DMS114 treated with DMSO at 0.1 percent for 48 hours (cell line): ENCODE data around the gene MS4A4A.
"Not testable (repeated sequence)": the region's sequence is repeated elsewhere in the genome, so short reads cannot be mapped to it uniquely, and the experiment has no call there.

Experiments used
- DNase-seq: peaks from one replicate; lab custom pipeline; 2025; ENCODE audit not compliant: unreplicated experiment; lab: John Stamatoyannopoulos, UW

MS4A4A gene

DNA sequence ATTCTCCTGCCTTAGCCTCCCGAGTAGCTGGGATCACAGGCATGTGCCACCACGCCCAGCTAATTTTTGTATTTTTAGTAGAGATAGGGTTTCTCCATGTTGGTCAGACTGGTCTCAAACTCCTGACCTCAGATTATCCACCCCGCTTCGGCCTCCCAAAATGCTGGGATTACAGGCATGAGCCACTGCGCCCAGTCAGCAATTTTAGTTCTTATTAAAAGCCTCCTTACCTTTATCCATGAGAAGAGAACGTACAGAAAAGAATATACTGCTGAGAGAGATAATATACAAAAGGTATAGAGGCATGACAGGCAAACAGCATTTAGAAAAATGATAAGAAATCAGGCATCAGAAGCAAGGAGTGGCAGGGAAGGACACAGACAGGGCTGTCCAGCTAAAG is 21.4 kb downstream of the MS4A4A start:
- not testable (repeated sequence) for DNase-seq

DNA sequence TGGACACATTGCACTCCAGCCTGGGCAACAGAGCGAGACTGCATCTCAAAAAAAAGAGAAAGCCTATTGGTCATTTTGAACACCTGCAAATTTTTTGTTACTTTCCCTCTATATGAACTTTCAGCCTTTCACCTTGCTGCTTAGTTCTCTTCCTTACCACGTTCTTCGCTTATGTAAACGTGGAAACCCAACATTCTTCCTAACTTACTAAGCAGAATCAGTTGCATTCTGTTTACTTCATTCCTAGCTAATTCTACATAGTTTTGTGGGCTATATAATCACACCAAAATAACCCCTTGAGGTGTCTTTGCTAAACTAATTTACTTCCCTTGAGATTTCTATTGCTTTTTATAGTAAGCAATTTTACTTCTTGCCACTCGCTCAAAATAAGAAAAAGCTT is 23.2 kb downstream of the MS4A4A start:
- DNase-seq, result no peak

DNA sequence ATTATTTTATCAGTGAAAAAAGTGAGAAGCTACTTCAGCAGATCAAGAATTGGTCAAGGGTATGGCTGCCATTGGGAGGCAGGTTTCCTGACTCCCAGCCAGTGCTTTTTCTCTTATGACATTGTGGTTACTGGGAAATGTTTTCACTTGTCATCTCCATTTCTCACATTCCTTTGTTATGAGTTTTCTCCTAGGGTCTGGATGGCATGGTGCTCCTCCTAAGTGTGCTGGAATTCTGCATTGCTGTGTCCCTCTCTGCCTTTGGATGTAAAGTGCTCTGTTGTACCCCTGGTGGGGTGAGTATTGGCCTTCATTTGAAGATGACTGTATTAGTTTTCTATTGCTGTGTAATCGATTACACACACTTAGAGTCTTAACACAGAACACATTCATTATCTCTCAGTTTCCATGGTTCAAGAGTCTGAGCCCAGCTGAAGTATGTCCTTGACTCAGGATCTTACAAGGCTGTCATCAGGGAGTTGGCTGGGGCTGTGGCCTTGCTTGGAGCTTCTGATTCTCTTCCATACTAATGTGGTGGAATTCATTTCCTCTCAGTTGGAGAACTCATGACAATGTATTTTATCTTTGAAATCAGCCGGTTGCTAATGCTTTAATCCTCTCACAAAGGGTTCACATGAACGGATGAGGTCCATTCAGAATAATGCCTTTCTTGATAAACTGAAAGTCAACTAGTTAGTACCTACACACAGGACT is 25.6 kb downstream of the MS4A4A start:
- DNase-seq, result no peak

DNA sequence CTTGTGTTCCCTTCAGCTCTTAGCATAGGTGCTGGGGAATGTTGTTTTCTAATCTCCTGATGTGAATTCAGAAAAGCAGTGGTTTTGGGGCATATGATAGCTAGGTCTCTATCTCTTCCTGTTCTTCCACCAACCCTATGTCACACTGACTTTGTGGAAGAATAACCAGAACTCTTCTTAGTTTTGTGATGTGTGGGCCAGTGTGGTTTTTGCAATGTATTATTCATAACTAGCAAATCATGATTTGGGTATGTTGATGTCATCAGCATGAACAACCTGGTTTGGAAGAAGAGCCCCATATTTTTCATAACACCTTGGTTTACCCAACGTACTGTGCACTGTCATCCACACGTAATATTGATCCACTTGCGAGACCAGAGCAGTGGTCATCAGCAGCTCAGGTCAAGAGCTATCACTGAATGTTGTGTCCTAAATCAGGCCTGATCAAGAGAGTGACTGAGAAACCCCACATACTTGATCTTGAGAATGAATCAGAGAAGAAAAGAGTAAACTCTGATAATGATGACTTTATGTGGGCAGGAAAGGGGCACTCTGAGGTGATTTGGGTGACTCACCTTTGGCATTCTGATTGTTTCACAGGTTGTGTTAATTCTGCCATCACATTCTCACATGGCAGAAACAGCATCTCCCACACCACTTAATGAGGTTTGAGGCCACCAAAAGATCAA is 27.2 kb downstream of the MS4A4A start:
- no peak for DNase-seq

DNA sequence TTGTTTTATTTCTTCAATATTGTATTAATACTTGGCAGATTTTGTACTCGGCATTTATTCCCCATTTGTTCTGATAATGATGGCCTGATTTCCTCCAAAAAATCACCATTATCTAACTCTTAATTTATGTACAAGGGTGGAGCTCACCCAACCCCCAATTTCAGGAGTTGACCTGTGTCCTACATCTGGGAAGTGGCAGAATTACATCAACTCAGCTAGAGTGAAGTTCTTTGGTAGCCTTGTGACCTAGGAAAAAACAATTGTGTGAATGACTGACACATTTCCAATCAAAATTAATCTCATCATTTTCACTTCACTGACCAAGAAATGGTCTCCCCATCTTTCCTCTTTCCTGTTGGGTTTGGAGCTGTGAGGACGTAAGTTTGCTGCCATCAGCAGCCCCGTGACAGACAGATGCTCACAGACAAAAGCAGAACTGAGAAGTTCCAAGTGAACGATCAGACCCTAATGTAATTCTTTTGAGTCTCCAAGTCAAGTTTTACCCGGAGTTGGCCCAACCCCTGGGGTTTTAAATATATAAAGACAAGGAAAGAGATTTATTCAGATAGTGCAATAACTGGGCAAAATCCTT is 30.0 kb downstream of the MS4A4A start:
- no peak for DNase-seq

DNA sequence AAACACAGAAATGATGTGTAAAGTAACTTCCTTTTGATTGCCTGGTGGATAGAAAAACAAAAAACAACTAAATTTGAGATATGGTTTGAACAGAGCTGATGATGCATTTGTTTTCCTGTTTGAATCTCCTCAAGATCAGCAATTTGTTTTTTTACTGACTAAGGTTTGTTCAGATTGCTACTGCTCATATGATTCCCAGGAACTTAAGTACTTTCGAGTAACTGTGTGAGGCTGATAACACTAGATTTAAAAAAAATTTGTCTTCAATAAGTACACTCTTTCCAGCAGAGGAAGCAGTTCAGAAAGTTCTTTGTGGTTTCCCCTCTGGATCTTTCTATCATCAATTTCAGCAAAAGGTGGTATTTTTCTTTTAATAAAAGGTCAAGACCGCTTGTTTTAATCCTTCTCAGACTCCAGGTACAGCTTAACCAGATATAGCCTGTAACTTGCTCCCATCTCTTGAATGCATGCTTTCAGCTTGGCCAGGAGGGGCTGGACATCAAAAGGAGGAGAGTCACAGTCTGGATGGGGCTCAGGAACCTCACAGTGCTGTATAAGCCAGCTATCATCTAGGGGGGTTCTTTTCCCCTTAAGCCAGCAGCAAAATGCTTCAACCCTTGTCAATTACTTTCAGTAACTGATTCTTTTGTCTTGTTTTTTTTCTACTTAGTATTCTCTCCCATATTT is 34.3 kb downstream of the MS4A4A start:
- DNase-seq, result no peak

DNA sequence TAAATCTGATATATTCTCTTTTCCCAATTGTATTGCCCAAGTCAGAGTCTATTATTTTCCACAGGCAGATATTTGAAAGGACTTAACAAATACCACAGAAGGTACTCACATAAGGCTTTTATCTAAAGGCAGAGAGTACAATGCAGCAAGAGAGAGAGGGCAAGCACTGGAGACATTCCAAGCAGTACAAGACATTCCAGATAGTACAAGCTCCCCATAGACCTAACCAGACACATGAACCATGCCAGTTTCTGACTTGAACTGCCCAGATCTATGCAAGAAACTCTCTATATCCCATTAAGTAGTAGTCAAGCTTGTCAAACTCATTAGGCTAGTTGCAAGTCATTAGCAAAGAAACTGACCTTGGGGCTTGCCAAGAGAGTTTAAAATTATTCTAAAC is 35.4 kb downstream of the MS4A4A start:
- no peak for DNase-seq

DNA sequence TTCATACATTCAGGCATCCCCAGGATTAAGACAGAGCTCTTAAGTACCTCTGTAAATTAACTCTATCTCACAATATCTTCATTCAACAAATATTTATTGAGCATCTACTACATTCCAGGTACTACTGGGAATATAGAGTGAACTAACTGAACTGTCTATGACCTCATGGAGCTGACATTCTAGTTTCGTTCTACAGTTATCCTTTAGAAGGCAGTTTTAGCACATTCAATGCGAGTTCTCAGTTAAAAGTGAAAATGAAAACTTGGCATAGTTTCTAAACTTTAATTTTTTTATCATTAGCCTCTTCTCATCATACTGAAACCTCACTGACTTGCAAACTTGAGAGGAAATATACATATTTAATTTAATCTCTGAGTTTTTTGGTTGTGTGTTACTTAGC is 35.9 kb downstream of the MS4A4A start:
- DNase-seq, result no peak

DNA sequence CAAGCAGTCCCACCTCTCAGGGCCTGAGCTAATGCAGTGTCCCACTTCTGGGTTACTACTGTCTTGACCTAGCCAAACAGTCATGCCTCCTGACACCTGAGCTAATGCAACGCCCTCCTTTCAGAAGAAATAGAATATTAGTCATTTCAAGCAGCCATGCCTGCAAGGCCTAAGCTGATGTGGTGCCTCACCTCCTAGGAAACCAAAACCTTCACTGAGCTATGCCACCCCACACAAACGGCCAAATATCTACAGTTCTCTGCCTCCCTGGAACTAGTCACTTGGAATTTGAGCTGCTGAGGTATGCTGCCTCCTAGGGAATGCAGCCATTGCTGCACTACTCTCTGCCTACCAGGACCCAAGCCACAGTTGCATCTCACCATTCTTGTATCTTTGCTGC is 38.3 kb downstream of the MS4A4A start:
- no peak for DNase-seq

DNA sequence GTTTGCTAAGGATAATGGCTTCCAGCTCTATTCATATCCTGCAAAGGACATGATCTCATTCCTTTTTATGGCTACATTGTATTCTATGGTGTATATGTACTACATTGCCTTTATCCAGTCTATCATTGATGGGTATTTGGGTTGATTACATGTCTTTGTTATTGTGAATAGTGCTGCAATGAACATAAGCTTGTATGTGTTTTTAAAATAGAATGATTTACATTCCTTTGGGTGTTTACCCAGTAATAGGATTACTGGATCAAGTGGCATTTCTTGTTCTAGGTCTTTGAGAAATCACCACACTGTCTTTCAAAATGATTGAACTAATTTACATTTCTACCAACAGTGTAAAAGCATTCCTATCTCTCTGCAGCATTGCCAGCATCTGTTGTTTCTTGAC is 40.6 kb downstream of the MS4A4A start:
- DNase-seq, result no peak

DNA sequence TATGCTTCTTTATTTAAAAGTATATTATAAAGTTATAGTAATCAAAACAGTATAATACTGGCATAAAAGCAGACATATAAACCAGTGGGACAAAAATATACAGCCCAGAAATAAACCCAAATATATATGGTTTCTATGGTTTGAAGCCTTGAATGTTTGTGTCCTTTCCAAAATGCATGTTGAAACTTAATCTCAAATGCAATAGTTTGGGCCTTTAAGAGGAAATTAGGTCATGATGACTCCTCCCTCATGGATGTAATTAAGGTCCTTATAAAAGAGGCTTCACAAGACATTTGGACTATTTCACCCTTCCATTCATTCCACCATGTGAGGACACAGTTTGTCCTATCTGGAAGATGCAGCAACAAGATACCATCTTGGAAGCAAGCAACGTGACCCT is 46.5 kb downstream of the MS4A4A start, which contains the start of gene MS4A6E:
MS4A6E (plus strand) TSS at position 301 of the 400 bp plus-strand sequence. CDS start 7,641 bp downstream, outside the sequence.
- no peak for DNase-seq

DNA sequence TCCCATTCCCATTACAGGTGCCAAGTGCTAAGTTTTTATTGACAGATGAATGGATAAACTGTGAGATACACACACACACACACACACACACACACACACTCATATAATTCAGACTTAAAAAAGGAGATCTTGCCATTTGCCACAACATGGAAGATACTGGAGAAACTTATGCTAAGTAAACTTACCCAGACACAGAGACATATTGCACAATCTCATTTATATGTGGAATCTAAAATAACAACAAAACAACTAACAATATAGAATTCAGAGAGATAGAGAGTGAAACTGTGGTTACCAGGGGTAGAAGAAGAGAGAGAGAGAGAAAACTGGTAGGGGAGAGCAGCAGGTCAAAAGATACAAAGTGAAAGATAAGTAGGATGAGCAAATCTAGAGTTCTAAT is 48.0 kb downstream of the MS4A4A start:
- DNase-seq, result no peak

DNA sequence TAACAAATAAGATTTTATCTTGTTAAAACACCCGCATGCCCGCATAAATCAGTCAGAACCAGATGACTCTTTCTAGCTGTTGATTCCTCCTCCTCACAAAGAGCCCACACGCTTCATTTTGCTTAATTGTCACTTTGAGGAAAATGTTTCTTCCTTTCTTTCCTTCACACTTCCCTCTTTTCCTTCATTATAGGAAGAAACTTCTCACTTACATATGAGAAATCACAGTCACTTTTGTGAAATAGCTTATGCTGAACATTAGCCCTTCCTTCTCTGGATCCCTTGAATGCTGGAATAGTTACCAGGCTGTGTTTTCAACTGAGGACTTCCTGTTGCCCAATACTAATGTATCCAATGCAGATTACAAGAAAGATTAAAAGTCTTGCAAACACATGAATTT is 52.4 kb downstream of the MS4A4A start:
- no peak for DNase-seq

DNA sequence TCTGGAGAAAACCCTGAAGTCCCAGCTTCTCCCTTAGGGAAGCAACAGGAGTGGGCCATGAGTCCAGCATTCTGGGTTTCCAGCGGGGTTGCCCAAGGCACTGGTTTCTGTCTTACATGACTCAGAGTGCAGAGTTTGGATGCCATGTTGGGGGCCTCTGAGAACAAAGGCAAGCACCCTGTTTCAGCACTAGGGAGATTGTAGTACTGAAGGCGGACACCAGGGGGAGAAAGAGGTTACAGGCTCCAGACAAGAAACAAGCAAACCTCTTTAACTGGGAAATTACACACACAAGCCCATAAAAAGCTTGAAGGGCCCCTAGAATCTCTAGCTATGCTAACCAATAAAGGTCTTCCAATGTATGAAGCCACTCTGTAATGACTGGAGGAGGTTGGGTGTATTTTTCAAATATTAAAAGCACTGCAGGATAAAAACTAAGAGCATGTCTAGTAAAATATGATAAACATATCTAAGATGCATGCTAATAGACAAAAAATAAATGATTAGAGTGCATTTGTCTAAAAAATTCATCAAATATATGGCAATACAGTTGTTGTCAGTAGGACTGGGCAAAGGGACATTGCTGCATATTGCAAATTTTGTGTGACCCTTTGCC is 53.6 kb downstream of the MS4A4A start:
- DNase-seq, result peak; percentile 31

DNA sequence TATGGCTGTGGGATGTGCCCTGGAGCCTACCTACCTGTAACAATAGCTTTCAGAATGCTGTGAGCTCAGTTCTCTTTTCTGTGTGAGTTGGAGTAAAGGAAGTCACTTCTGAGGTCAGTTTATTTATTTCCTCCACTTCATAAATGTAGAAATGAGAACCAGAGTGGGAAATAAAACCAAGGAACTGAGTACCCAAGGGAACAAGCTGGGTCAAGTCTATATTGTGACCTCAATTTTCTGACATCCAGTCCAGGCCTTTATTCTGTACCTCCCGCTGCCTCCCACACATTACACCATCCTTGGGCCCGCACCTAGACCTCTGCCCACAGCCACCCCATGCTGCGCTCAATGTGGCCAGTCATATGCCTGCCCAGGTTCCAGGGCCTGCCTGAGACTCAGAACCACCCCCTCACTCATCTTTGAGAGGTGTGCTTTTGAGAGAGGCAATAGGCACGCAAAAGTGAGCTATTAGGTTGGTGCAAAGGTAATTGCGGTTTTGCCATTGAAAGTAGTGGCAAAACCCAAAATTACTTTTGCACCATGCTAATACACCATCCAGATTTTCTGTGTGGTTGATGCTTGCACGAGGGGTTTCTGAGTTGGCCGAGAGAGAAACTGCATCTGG is 56.4 kb downstream of the MS4A4A start:
- no peak for DNase-seq

DNA sequence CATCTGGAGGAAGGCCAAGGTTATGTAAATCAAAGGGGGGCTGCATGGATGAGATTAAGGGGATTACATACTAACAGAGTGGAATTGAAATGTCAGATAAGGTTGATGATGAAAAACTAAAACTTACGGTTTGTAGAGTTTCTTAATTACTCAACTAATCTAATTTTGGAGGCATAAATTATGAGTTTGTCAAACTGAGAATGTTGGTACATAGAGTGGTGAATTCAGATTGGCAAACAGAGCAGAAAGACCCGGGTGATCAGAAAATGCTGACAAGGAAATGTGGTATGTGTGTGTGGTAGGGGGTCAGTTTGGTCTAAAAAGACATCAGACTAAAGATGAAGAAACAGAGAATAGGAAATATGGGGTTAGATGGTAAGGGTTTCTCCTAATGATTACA is 57.6 kb downstream of the MS4A4A start:
- DNase-seq, result no peak

DNA sequence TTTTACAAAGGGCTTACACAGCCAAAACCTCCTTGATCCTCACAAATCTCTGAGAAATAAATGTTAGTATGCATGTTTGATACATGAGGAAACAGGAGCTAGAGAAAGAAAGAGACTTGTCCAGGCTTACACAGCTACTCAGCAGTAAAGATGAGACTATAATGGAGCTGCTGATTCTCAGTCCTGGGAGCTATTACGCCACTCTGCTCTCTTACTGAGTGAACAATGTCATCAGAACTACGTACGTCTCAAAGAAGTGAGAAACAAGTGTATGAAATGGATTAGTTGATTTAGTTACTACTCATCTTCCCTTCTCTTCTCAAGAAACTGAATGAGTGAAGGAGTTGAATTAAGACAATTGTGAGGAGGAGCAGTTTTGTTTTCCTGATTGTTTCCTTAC is 58.9 kb downstream of the MS4A4A start:
- no peak for DNase-seq

DNA sequence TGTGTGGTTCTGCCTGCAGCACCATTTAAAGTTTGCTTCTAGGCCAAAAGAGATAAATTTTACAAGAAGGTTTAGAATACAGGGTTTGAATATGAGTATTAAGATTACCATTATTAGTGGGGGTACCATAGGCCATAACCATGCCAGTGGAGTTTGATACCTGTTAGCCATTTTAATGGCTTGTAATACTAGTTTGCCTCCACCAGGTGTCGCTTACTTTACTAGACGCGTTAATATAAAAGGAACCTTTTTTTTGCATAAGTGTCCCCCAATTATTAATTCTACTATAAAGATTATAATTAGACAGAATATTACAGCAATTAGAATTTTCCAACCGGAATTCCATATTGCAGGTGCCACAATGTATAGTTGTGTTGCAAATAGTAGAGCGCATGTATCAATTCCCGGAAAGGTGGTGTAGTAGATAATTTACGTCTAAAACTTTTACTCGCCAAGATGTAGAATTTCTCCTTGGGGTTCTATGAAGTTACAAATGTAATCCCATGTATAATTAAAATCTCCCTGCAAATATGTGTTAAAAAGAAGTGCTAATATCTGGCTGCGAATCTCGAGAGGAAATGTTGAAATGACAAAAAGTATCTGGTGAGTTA is 62.7 kb downstream of the MS4A4A start:
- no peak for DNase-seq

DNA sequence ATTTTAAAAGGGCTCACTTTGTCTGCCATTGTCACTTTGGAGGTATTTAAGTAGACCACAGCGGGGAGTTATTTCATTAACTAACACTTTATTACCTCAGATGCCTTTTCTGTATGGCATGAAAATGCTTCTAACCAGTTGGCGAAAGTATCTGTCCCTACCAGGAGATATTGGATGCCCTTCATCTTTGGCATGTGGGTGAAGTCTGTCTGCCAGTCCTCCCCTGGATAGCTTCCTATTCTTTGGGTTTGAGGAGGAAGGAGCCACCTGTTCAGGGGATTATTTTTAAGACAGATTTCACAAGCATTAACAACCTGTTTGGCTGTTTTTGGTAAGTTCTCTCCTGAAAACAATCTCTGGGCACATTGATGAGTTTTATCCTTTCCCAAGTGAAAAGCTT is 63.7 kb downstream of the MS4A4A start:
- DNase-seq, result no peak

DNA sequence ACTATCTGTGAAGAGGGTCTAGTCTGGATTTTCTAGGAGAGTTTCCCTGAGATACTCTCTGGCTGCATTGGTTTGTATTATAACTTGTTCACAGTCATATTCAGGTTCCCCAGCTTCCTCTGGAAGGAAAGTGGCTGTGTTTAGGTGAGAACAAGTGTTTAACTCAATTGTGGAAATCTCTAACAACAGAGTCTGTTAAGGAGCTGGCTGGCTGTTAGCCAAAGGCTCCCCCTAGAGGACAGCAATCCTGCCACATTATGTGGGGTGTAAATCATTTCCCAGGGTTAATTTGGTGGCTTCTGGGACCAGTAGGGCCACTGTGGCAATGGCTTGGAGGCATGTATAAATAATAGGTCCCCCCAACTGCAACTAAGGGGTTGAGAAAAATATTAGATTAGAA is 65.0 kb downstream of the MS4A4A start:
- DNase-seq, result no peak
